ENCODE data around the gene ZBTB7C.

The ZBTB7C gene

GRCh38 chr18:48428475-48429177 lies 19.4 kb upstream of the ZBTB7C start:
- TF ChIP-seq CTCF (IDR thresholded peaks at IDR 0.05): no peak

- TF ChIP-seq CTCF (IDR thresholded peaks at IDR 0.05): no peak
Measured at GRCh38 chr18:48422947-48423378, 13.8 kb upstream of the ZBTB7C start.

GRCh38 chr18:48419277-48420022 lies 10.3 kb upstream of the ZBTB7C start:
- no peak for TF ChIP-seq CTCF (IDR thresholded peaks at IDR 0.05)

- no peak for TF ChIP-seq CTCF (IDR thresholded peaks at IDR 0.05)
Measured at GRCh38 chr18:48418539-48419276, 9.5 kb upstream of the ZBTB7C start.

- TF ChIP-seq CTCF (IDR thresholded peaks at IDR 0.05): no peak
Measured at GRCh38 chr18:48417985-48418384, 8.8 kb upstream of the ZBTB7C start.

GRCh38 chr18:48413342-48413741 lies 4.2 kb upstream of the ZBTB7C start:
- no peak for TF ChIP-seq CTCF (IDR thresholded peaks at IDR 0.05)

GRCh38 chr18:48412339-48412929 lies 3.3 kb upstream of the ZBTB7C start:
- peak; percentile 77 for TF ChIP-seq CTCF (IDR thresholded peaks at IDR 0.05)

Measured in LNCAP (cell line).